EH (cell line): Measurements from ENCODE around the gene MBNL1.
A peak's percentile ranks its signal among the peaks of the same experiment; 100 is the strongest.

Experiments
- DNase-seq: peaks from one replicate; pipeline ENCODE4 v3.0.0-alpha.2; 2015; ENCODE audit warnings: low read depth

Gene MBNL1

GRCh38 chr3:152276681-152277080 is 8.0 kb downstream of the MBNL1 start:
- DNase-seq = no peak

GRCh38 chr3:152277198-152277597 is 8.5 kb downstream of the MBNL1 start:
- DNase-seq = no peak

DNA sequence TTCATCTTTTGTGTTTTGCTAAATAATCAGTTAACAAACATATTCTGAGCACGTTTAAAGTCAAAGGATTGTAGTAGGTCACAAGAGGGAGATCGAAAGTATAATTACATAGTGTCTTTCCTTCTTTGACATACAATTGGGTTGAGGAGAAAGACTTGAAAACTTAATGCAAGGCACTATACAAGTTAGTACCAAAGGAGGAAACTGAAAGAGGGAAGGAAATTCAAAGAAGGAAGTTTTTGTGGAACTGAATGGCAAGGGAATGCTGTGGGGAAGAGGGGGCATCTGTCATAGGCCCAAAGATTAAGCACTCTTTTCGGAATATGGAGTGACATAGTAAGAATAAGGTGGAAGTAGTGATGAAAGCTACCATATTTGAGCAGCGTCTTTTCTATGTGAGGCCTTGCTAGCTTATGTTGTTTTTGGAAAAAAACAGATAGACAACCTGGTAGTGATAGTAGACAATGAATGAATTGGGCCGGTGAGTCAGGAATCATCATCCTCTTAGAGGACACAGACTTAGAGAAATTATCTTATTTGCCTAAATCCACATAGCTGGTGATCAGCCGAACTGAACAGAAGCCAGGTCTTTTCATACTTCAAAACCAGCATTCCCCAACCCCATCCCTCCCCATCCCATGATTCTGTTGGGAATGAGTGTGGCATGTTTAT is 10.2 kb downstream of the MBNL1 start:
- DNase-seq = no peak

- DNase-seq = no peak
Measured at GRCh38 chr3:152279479-152279878, 10.8 kb downstream of the MBNL1 start.

DNA sequence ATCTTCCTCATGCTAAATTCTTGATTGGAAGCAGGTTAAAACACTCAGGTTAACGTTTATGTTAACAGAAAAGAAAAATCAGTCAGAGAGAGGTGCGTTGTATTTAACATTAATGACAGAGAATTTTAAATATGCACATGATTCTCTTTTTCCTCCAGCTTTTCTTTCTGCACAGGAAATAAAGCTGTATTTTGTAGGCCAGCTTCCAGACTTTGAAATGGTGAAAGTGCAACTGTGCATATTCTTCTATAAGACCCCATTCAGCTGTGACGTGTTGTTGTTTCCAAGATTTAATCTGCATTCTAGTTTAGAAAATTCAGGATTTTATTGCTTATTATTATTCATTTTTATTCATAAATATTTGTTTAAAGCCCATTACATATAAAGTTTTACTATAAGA is 11.8 kb downstream of the MBNL1 start:
- DNase-seq = no peak

DNA sequence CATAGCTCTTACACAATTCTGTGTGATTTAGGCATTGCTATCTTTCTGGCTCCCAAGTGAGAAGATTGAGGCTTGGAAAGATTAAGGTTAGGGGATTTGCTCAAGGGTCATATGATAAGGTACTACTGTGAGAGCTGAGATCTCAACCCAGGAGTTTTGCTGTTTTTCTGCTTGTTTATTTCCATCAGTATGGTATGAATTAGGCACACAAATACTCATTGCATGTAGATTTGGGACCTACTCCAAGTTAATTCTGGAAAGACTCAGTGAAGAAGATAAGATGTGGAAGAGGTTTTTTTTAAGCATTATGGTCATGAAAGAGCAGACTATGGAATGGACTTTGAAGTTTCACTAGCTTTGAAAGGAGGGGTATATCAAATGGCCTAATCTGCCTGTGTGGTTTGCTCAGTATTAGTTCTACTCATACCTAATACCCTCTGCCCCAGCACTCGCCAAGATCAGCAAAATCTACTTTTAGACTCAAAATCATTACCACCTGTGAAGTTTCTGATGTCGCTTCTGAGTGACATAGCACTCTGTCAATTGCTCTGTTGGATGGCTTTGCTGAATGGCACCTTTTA is 12.5 kb downstream of the MBNL1 start:
- no peak for DNase-seq

DNA sequence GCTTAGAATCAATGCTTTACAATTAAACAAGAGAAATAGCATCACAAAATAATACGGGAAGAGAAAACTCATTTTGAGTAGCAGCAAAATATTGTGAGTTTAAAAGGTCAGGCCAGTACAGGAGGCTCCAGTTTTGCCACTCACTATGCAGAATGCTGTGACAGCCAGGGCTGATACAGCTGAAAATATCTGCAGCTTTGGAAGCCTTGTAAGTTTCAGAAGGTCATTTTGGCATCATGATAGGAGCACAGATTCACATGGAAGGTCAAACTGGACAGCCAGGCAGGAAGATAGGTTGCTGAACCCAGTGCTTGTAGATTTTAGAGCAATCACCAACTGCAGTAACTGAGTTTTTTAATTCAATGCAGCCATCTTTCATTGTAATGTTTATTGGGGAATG is 14.1 kb downstream of the MBNL1 start:
- no peak for DNase-seq

DNA sequence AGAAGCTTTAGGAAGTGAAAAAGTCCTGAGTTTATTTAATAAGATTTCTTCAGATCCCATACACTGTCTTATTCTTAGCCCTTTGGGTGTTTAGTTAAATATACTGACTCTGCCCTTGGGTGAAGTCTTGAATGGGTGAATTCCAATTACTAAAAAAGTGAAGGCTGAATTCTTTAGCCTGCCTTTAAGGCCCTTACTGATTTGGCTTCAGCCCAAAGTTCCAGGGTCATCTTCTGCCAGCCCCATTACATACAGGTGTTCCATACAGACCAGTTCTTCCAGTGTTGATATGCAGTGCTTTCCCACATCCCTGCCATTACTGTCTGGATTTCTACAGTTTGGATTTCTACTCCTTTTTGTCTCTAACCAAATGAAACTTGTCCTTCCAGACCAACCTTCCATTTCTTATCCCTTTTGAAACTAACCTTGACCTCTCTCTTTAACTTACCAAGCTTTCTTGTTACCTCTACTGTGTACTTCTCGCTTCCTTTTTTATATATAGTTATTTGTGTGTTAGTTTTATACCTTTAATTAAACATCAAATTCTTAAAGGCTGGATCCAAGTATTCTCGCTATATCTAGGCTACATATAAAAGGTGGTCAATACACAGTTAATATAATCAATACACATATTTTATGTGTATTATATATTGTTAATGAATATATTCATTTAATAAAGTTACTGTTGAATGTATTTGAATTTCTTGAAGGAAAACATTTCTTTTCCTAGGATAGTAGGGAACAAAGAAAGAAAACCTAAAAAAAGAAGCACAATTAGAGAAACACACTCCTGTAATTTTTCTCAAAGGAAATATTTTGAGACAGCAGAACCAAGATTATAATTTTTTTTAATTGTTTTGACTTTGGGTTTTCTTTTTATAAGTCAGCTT is 15.0 kb downstream of the MBNL1 start:
- DNase-seq = no peak

- no peak for DNase-seq
Measured at GRCh38 chr3:152284906-152285305, 16.2 kb downstream of the MBNL1 start.

GRCh38 chr3:152285509-152285908 is 16.8 kb downstream of the MBNL1 start:
- DNase-seq = no peak

DNA sequence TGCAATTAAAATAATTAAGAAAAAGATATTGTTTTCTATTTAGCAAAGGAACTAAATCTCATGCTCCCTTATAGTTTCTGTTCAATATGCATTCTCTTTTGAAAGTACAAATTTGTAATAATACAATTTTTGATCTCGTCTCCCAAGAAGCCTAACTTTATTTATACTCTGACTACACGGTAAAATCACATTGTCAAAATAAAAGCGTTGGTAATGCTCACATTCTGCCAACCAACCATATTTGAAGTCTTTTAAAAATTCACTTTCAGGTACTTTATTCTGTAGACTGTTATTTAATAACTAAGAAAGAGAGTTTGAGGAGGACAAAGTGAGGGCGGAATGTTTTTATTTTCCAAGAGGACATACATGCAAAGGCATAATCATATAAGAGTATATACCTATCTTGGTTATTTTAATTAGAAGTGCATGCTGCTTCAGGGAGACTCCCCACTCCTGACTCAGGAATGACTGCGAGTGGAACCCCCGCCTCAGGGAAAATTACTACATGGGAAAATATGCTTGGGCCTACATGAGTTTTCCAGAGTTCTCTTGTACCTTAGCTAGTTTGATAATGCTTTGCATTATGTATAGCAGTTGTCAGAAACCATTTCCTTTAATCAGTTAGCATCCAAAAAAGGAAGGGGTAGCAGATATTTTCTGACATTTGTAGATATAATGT is 19.3 kb downstream of the MBNL1 start:
- DNase-seq = peak; percentile 74

DNA sequence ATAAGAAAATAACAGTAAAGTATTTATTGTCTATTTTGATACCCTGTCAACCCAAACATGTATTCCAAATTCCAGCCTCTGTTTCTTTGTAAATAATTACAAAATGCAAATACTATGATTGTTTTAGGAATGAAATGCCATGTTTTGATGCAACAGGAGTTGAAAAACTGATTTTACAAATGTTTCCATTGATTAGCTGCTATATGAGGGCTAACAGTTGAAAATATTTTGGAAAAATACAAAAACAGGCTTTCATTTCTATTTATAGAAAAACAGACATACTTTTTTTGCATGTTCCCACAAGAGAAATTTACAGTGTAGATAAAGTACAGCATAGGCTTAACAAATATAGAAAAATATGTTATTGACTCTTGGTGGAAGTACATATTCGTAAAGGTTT is 20.0 kb downstream of the MBNL1 start:
- no peak for DNase-seq

- DNase-seq = no peak
Measured at GRCh38 chr3:152289708-152290107, 21.0 kb downstream of the MBNL1 start.

GRCh38 chr3:152290374-152290773 is 21.6 kb downstream of the MBNL1 start:
- no peak for DNase-seq

- no peak for DNase-seq
Measured at GRCh38 chr3:152291238-152291637, 22.5 kb downstream of the MBNL1 start.

DNA sequence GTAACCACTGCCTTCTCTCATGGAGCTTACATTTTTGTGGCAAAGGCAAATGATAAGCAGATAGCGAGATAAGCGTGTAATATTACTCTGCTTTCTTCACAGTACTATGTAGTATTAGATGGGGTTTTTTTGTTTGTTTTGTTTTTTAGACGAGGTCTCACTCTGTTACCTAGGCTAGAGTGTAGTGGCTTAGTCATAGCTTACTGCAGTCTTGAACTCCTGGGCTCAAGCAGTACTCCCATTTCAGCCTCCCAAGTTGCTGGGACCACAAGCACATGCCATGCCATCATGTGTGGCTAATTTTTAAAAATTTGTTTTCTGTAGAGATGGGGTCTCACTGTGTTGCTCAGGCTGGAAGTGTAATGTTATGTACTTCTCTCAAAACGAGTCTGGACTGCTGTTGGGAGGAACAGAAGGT is 22.9 kb downstream of the MBNL1 start:
- DNase-seq = peak; percentile 61

DNA sequence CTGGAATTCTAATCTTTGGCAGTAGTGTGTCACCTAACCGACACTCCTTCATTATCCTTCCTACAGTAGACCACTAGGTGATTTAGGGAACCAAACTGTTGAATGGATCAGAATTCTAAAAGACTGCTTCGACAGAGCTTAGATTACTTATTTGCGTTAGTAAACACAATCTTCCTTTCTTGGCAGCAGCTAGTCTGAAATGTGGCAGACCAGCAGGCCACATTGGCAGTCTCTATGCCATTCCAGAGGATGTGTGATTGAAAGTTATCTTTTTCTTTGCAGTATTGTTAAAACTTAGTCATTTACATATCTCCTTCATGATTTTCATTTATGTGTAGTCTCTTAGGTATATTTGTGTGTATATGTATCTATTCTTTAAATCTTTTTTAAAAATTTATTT is 23.6 kb downstream of the MBNL1 start:
- no peak for DNase-seq

GRCh38 chr3:152293347-152294006 is 24.7 kb downstream of the MBNL1 start:
- no peak for DNase-seq

DNA sequence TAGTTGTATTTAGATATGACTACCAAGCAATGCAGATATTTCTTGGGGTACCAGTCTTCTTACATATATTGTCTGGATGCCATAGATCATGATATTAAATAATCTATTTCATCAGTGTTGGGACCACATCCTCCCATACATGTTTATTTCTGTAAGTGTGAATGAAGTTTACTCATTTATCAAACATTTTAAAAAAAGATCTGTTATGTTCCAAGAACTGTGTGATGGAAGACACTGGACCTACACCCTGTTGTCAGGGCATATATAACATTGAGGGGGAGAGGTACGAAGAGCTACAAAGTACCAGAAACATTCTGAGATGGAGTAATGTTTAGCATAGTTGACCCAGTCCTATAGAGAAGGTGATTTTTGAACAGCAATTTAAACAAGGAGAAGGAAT is 26.6 kb downstream of the MBNL1 start:
- no peak for DNase-seq

DNA sequence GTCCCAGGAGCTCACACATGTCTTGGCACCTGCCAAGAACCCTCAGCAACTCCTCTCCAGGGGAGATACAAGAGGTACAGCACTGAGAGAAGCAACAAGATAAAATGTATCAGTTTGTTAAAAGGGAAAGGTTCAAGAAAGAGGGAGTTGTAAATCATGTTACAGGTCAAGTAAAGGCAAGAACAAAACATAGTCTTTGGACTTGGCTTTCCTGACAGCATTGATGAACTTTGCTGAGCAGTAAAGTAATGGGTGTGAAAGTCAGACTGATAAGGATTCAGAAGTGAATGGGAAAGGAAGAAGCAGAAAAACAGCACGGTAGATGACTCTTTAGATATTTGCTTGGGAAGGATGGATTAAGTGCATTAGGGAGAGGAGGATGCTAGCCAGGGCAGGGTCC is 27.1 kb downstream of the MBNL1 start:
- no peak for DNase-seq

DNA sequence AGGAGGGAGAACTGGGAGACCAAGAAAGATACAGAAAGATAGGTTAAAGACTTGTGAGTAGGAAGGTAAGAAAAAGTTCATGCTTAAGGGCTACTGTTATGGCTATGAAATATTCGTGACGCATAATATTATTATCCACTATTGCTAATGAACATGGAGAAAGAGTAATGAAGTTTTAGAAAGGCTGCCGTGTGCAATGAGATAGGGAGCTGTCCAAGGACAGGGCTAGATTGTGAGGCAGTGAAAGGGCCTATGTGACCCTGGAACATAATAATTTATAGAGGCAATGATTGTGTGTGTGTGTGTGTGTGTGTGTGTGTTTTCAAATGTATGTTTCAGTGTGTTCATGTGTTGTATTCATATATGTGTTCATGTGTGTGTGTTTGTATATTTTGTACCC is 27.7 kb downstream of the MBNL1 start:
- no peak for DNase-seq

DNA sequence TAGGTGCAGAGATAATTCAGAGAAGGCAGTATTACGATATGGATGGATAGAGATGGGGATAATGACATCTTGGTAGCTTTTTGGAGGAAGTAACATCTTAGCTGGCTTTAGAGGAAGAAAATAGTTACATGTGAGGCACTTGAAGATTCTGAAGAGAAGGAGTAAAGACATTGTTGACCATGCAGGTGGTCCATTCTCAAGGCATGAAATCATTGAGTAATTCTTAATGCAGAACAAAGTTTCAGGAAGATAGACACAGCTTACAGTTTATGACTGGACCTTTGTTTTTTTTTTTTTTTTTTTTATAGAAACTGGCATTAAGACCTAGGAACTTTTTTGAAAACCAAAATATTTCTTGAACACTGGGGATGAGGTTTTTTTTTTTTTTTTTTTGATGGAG is 28.2 kb downstream of the MBNL1 start:
- peak; percentile 43 for DNase-seq
